Osteoblast (primary cell): ENCODE data around the gene AGBL5. TPM values are rescaled to one million over a fixed set of nuclear protein-coding genes. Genes with fewer than 3 reads are reported as not detected.

Experiments
- DNase-seq: peaks from one replicate; pipeline ENCODE4 v3.0.0; 2011; ENCODE audit warnings: low spot score, mixed read lengths; ENCODE audit not compliant: insufficient read length; ENCODE audit errors: missing footprints
- H2AFZ ChIP-seq: 2 replicates; pipeline ENCODE4 v1.6.0; 2011; ENCODE audit warnings: mild to moderate bottlenecking, low read length
- H3K27ac ChIP-seq: 2 replicates; pipeline ENCODE4 v1.5.1; 2011; ENCODE audit warnings: mild to moderate bottlenecking, low read depth, low read length, moderate library complexity
- H3K27me3 ChIP-seq: 2 replicates; pipeline ENCODE4 v1.6.0; 2012; ENCODE audit warnings: mild to moderate bottlenecking, control low read depth, inconsistent platforms, low read length, moderate library complexity; ENCODE audit not compliant: insufficient read depth
- H3K36me3 ChIP-seq: 2 replicates; pipeline ENCODE4 v1.5.1; 2011; ENCODE audit warnings: mild to moderate bottlenecking, low read length, control low read depth, moderate library complexity; ENCODE audit not compliant: insufficient read depth
- H3K4me1 ChIP-seq: 2 replicates; pipeline ENCODE4 v1.5.1; 2011; ENCODE audit warnings: mild to moderate bottlenecking, low read length, control low read depth, moderate library complexity; ENCODE audit not compliant: insufficient read depth
- H3K4me2 ChIP-seq: 2 replicates; pipeline ENCODE4 v1.6.0; 2011; ENCODE audit warnings: mild to moderate bottlenecking, low read length; ENCODE audit not compliant: insufficient read depth
- H3K4me3 ChIP-seq: fragments of 200-600 bp; sonication (generic); 3 replicates; pipeline ENCODE4 v1.5.1; 2012; ENCODE audit warnings: mild to moderate bottlenecking, low read length, inconsistent platforms; ENCODE audit not compliant: insufficient read depth
- H3K79me2 ChIP-seq: 2 replicates; pipeline ENCODE4 v1.6.0; 2012; ENCODE audit warnings: mild to moderate bottlenecking, low read length, control low read depth, inconsistent platforms; ENCODE audit not compliant: insufficient read depth
- H3K9me3 ChIP-seq: 2 replicates; pipeline ENCODE4 v1.5.1; 2011; ENCODE audit warnings: low read depth, low read length, control low read depth
- H4K20me1 ChIP-seq: 2 replicates; pipeline ENCODE4 v1.6.0; 2012; ENCODE audit warnings: mild to moderate bottlenecking, low read length, control low read depth; ENCODE audit not compliant: insufficient read depth
- total RNA-seq: library from RNA; depleted of rRNA; stranded (reverse); fragments of >200 nt; gene quantifications from 2 replicates; pipeline ENCODE4 v1.2.3, GENCODE V29; 2012
- TF ChIP-seq, protein P1 (sequence below): IDR thresholded peaks from 2 replicates; pipeline ENCODE4 v1.5.1; 2011; ENCODE audit warnings: mild to moderate bottlenecking, low read depth, low read length, moderate library complexity; ENCODE audit errors: extremely low read depth

Gene AGBL5
- total RNA-seq, 1 donor = 24.6 TPM

DNA sequence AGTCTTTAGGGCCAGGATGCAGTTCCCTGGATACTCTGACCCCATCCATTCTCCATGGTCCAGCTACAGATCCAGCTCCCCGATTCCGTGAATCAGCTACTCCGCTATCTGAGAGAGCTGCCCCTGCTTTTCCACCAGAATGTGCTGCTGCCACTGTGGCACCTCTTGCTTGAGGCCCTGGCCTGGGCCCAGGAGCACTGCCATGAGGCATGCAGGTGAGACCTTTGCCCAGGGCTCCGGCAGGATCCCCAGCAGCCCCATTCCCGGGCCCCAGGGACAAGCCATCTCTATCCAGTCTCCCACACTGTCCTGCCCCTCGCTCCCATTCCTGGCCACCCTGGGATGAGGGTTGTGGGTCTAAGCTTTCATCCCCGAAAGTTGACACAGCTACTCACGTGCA is 11.2 kb upstream of the AGBL5 start:
- peaks cover 18% of the 10 kb centered on the region for H3K4me1 ChIP-seq
- H2AFZ ChIP-seq = no peak overlapping the region
- no peak for DNase-seq
- H3K36me3 ChIP-seq = peaks cover 82% of the 10 kb centered on the region
- H4K20me1 ChIP-seq = peaks cover 45% of the 10 kb centered on the region
- TF ChIP-seq, protein P1, sequence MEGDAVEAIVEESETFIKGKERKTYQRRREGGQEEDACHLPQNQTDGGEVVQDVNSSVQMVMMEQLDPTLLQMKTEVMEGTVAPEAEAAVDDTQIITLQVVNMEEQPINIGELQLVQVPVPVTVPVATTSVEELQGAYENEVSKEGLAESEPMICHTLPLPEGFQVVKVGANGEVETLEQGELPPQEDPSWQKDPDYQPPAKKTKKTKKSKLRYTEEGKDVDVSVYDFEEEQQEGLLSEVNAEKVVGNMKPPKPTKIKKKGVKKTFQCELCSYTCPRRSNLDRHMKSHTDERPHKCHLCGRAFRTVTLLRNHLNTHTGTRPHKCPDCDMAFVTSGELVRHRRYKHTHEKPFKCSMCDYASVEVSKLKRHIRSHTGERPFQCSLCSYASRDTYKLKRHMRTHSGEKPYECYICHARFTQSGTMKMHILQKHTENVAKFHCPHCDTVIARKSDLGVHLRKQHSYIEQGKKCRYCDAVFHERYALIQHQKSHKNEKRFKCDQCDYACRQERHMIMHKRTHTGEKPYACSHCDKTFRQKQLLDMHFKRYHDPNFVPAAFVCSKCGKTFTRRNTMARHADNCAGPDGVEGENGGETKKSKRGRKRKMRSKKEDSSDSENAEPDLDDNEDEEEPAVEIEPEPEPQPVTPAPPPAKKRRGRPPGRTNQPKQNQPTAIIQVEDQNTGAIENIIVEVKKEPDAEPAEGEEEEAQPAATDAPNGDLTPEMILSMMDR = no peak
- no peak overlapping the region for H3K27ac ChIP-seq
- H3K9me3 ChIP-seq = no peaks in the 10 kb centered on the region
- H3K27me3 ChIP-seq = no peaks in the 10 kb centered on the region
- H3K79me2 ChIP-seq = peaks cover 14% of the 10 kb centered on the region
- no peak overlapping the region for H3K4me3 ChIP-seq
- H3K4me2 ChIP-seq = no peak overlapping the region

DNA sequence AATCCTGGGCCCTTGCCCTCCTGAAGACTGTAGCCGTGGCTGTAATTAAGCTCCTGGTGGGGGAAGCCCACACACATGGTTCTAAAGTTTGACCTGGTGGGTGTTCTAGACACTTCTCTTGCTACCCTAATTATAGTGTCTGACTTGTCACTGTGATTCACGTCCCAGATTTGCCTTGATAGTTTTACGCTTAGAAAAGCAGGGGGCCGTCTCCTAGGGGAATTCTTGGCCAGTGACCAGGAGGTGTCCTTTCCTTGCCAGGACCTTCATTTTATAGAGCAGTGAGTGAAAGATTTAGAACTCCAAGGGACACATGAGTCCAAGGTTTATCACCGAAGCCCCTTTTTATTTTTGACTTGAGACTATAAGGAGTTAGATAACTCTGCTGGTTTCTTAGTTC is 9.7 kb upstream of the AGBL5 start:
- no peaks in the 10 kb centered on the region for H3K79me2 ChIP-seq
- H3K27me3 ChIP-seq = no peaks in the 10 kb centered on the region
- TF ChIP-seq, protein P1 = no peak
- H3K27ac ChIP-seq = peak overlapping the region; percentile 7
- no peaks in the 10 kb centered on the region for H3K9me3 ChIP-seq
- peaks cover 18% of the 10 kb centered on the region for H3K4me1 ChIP-seq
- H3K4me2 ChIP-seq = no peak overlapping the region
- DNase-seq = no peak
- peaks cover 30% of the 10 kb centered on the region for H4K20me1 ChIP-seq
- H3K4me3 ChIP-seq = no peak overlapping the region
- no peak overlapping the region for H2AFZ ChIP-seq
- peaks cover 67% of the 10 kb centered on the region for H3K36me3 ChIP-seq

DNA sequence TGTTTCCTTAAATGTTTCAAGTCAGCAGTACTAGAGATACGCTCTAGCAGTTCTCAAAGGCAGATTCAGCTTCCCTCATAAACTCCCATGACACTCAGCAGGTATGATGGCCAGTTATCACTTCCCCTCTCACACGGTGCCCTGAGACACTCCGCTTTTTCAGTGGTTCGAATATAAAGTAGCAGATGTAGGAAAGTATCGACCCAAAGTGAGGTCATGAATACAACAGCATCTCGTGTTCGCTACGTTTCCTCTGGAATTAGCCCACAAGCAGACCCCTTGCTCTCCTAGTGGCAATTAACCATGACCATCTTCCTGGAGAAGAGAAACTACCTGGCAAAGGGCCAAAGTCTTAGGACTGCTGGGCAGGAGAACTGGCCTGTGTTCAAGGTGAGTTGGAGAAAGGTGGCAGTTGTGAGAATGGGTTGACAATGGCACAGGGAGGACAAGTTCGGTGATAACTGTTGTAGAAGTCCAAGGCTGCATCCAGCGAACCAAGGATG is 9.3 kb upstream of the AGBL5 start:
- no peak overlapping the region for H3K4me3 ChIP-seq
- H3K36me3 ChIP-seq = peaks cover 63% of the 10 kb centered on the region
- no peak overlapping the region for H3K4me2 ChIP-seq
- no peak overlapping the region for H2AFZ ChIP-seq
- no peaks in the 10 kb centered on the region for H3K9me3 ChIP-seq
- H3K4me1 ChIP-seq = peaks cover 18% of the 10 kb centered on the region
- H3K27ac ChIP-seq = peak overlapping the region; percentile 54
- H3K27me3 ChIP-seq = no peaks in the 10 kb centered on the region
- TF ChIP-seq, protein P1 = no peak
- DNase-seq = no peak
- H4K20me1 ChIP-seq = peaks cover 27% of the 10 kb centered on the region
- no peaks in the 10 kb centered on the region for H3K79me2 ChIP-seq

DNA sequence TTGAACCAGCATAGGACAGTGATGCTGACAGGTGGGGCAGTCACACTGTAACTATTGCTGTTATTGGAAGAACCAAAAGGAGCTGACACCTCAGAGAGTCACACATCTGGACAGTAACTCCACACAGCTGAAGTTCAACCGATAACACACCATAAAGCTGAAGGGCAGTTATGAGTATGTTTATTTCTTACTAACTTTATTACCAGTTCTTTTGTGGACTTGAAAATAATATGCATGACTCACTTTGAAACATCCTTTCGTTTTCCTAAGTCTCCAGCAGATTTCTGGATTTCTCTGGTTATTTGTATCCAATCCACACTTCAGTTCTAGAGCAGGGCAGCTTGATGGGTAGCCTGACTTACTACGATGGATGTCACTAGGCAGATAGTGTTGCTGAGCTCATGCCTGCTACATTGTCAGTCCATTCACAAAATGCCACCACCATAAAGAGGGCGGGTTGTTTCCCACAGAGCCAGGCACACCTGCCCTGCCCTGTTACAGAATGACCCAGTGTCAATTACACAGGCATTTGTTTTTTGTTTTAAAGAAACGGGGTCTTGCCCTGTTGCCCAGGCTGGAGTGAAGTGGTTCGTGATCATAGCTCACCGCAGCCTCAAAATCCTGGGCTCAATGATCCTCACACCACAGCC is 8.4 kb upstream of the AGBL5 start:
- H3K27me3 ChIP-seq = no peaks in the 10 kb centered on the region
- no peaks in the 10 kb centered on the region for H3K9me3 ChIP-seq
- H3K27ac ChIP-seq = no peak overlapping the region
- H4K20me1 ChIP-seq = peaks cover 26% of the 10 kb centered on the region
- DNase-seq = no peak
- H3K4me1 ChIP-seq = peaks cover 18% of the 10 kb centered on the region
- no peak overlapping the region for H2AFZ ChIP-seq
- H3K4me3 ChIP-seq = no peak overlapping the region
- peaks cover 54% of the 10 kb centered on the region for H3K36me3 ChIP-seq
- no peak overlapping the region for H3K4me2 ChIP-seq
- H3K79me2 ChIP-seq = no peaks in the 10 kb centered on the region
- TF ChIP-seq, protein P1 = no peak
